ENCODE measurements around the gene TMIGD3.

TMIGD3 gene

GRCh38 chr1:111490220-111490619 is 13.2 kb downstream of the TMIGD3 start:
- Histone ChIP-seq H3K23ac (ENCODE audit: low read length) (no peak overlapping the region), H4K12ac (ENCODE audit: low read depth, low read length) (no peak overlapping the region), H3K4me3 (ENCODE audit: low read depth, low read length) (no peak overlapping the region), H3K27me3 (ENCODE audit: insufficient read depth, low read length) (no peaks in the 10 kb centered on the region), H3K27ac (ENCODE audit: low read depth, low read length) (no peak overlapping the region), H3K4me1 (ENCODE audit: control insufficient read depth in 1 of 2, insufficient read depth in 2 of 2, low read length in 2 of 2) (no peaks in the 10 kb centered on the region), H4K8ac (ENCODE audit: low read depth, low read length) (no peak overlapping the region), H2BK12ac (ENCODE audit: low read length) (no peak overlapping the region), H4K91ac (ENCODE audit: low read depth, low read length) (no peak overlapping the region), H3K4ac (ENCODE audit: low read depth, low read length) (no peak overlapping the region), H3K36me3 (ENCODE audit: control insufficient read depth in 1 of 2, insufficient read depth in 2 of 2, low read length in 2 of 2) (no peaks in the 10 kb centered on the region), H3K79me1 (ENCODE audit: low read length) (no peaks in the 10 kb centered on the region), H3K4me2 (ENCODE audit: low read length) (no peak overlapping the region), H2AK5ac (ENCODE audit: low read length) (no peak overlapping the region), H2BK5ac (ENCODE audit: low read depth, low read length, poor library complexity) (no peak overlapping the region), H3K79me2 (ENCODE audit: control insufficient read depth, insufficient read depth, low read length, poor library complexity) (no peaks in the 10 kb centered on the region), H3K14ac (ENCODE audit: low read length) (no peak overlapping the region), H3K18ac (ENCODE audit: low read length) (no peak overlapping the region), H3K9me3 (ENCODE audit: insufficient read depth, low read depth, low read length) (no peaks in the 10 kb centered on the region), H3K9ac (ENCODE audit: low read length) (no peak overlapping the region), H2AFZ (ENCODE audit: insufficient read depth, low read length, poor library complexity) (no peak overlapping the region), H2BK120ac (ENCODE audit: insufficient read depth, low read length, poor library complexity) (no peak overlapping the region)
- DNase-seq = no peak
- whole genome bisulfite sequencing (ENCODE audit: extremely low coverage, insufficient coverage, insufficient read length) = no CpG with 5 or more reads among the region's 4 CpGs

DNA sequence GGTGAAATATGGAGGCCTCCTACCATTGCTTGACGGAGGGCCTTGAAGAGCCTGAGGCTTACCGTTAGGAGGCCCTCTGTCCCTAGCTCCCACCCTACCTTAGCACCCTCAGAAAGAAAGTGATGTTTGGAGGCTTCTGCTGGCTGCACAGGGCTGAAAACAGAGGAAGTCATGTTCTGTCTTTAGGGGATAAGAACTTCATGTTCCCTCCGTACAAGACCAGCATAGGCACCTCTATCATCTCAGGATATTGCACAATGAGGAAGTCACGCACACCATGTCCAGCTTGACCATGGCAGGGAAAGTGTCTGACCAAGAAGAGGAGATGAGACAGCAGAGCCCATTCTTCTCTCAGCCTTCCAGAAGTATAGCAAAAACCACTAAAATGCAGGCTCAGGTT is 13.8 kb downstream of the TMIGD3 start:
- H3K14ac ChIP-seq (ENCODE audit: low read length) = no peak overlapping the region
- H3K4me2 ChIP-seq (ENCODE audit: low read length) = no peak overlapping the region
- no peaks in the 10 kb centered on the region for H3K79me2 ChIP-seq (ENCODE audit: control insufficient read depth, insufficient read depth, low read length, poor library complexity)
- no peak overlapping the region for H3K4ac ChIP-seq (ENCODE audit: low read depth, low read length)
- H2BK5ac ChIP-seq (ENCODE audit: low read depth, low read length, poor library complexity) = no peak overlapping the region
- H2AK5ac ChIP-seq (ENCODE audit: low read length) = no peak overlapping the region
- H2BK12ac ChIP-seq (ENCODE audit: low read length) = no peak overlapping the region
- no peaks in the 10 kb centered on the region for H3K36me3 ChIP-seq (ENCODE audit: control insufficient read depth in 1 of 2, insufficient read depth in 2 of 2, low read length in 2 of 2)
- no peak overlapping the region for H3K18ac ChIP-seq (ENCODE audit: low read length)
- no peak overlapping the region for H3K4me3 ChIP-seq (ENCODE audit: low read depth, low read length)
- no peak overlapping the region for H3K9ac ChIP-seq (ENCODE audit: low read length)
- no peak overlapping the region for H4K12ac ChIP-seq (ENCODE audit: low read depth, low read length)
- no peak overlapping the region for H3K23ac ChIP-seq (ENCODE audit: low read length)
- no peaks in the 10 kb centered on the region for H3K9me3 ChIP-seq (ENCODE audit: insufficient read depth, low read depth, low read length)
- no peak overlapping the region for H4K8ac ChIP-seq (ENCODE audit: low read depth, low read length)
- no peak overlapping the region for H3K27ac ChIP-seq (ENCODE audit: low read depth, low read length)
- no peak overlapping the region for H4K91ac ChIP-seq (ENCODE audit: low read depth, low read length)
- no peak overlapping the region for H2BK120ac ChIP-seq (ENCODE audit: insufficient read depth, low read length, poor library complexity)
- H2AFZ ChIP-seq (ENCODE audit: insufficient read depth, low read length, poor library complexity) = no peak overlapping the region
- no peaks in the 10 kb centered on the region for H3K4me1 ChIP-seq (ENCODE audit: control insufficient read depth in 1 of 2, insufficient read depth in 2 of 2, low read length in 2 of 2)
- no peaks in the 10 kb centered on the region for H3K27me3 ChIP-seq (ENCODE audit: insufficient read depth, low read length)
- DNase-seq = peak in 1 of 2 donors; percentile 17
- no peaks in the 10 kb centered on the region for H3K79me1 ChIP-seq (ENCODE audit: low read length)
- no CpG with 5 or more reads among the region's 4 CpGs for WGBS (ENCODE audit: extremely low coverage, insufficient coverage, insufficient read length)

DNA sequence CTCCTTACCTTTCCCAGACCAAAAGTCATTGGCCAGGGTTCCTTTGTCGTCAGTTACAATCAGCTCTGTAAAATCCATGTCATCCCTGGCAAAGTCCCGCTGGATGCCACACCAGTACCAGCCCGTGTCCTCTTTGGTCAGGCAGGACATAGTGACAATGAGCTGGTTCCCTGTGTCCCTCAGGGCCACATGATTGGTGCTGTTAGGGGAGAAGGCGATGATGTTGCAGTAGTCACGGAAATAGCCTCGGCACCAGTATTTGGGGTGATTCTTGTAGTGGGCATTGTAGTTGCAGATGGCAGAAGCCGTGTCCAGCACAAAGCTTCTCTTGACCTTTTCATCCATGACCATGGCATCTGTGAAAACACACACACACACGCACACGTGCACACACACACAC is 14.8 kb downstream of the TMIGD3 start:
- WGBS (ENCODE audit: extremely low coverage, insufficient coverage, insufficient read length) = no CpG with 5 or more reads among the region's 9 CpGs
- no peak overlapping the region for H4K8ac ChIP-seq (ENCODE audit: low read depth, low read length)
- H3K79me1 ChIP-seq (ENCODE audit: low read length) = no peaks in the 10 kb centered on the region
- H2AFZ ChIP-seq (ENCODE audit: insufficient read depth, low read length, poor library complexity) = no peak overlapping the region
- H3K4me1 ChIP-seq (ENCODE audit: control insufficient read depth in 1 of 2, insufficient read depth in 2 of 2, low read length in 2 of 2) = no peaks in the 10 kb centered on the region
- no peak overlapping the region for H3K14ac ChIP-seq (ENCODE audit: low read length)
- no peaks in the 10 kb centered on the region for H3K79me2 ChIP-seq (ENCODE audit: control insufficient read depth, insufficient read depth, low read length, poor library complexity)
- no peak overlapping the region for H2BK5ac ChIP-seq (ENCODE audit: low read depth, low read length, poor library complexity)
- no peak overlapping the region for H2BK120ac ChIP-seq (ENCODE audit: insufficient read depth, low read length, poor library complexity)
- H4K12ac ChIP-seq (ENCODE audit: low read depth, low read length) = no peak overlapping the region
- H3K27ac ChIP-seq (ENCODE audit: low read depth, low read length) = no peak overlapping the region
- no peak overlapping the region for H3K9ac ChIP-seq (ENCODE audit: low read length)
- no peak overlapping the region for H2BK12ac ChIP-seq (ENCODE audit: low read length)
- H3K36me3 ChIP-seq (ENCODE audit: control insufficient read depth in 1 of 2, insufficient read depth in 2 of 2, low read length in 2 of 2) = no peaks in the 10 kb centered on the region
- no peak for DNase-seq
- H4K91ac ChIP-seq (ENCODE audit: low read depth, low read length) = no peak overlapping the region
- no peaks in the 10 kb centered on the region for H3K9me3 ChIP-seq (ENCODE audit: insufficient read depth, low read depth, low read length)
- no peaks in the 10 kb centered on the region for H3K27me3 ChIP-seq (ENCODE audit: insufficient read depth, low read length)
- no peak overlapping the region for H3K18ac ChIP-seq (ENCODE audit: low read length)
- no peak overlapping the region for H3K4ac ChIP-seq (ENCODE audit: low read depth, low read length)
- H3K4me3 ChIP-seq (ENCODE audit: low read depth, low read length) = no peak overlapping the region
- no peak overlapping the region for H3K23ac ChIP-seq (ENCODE audit: low read length)
- no peak overlapping the region for H3K4me2 ChIP-seq (ENCODE audit: low read length)
- H2AK5ac ChIP-seq (ENCODE audit: low read length) = no peak overlapping the region

- H3K79me1 ChIP-seq (ENCODE audit: low read length) = no peaks in the 10 kb centered on the region
- H3K23ac ChIP-seq (ENCODE audit: low read length) = no peak overlapping the region
- no peak for DNase-seq
- H4K12ac ChIP-seq (ENCODE audit: low read depth, low read length) = no peak overlapping the region
- H2BK120ac ChIP-seq (ENCODE audit: insufficient read depth, low read length, poor library complexity) = no peak overlapping the region
- no peak overlapping the region for H2BK12ac ChIP-seq (ENCODE audit: low read length)
- no peak overlapping the region for H4K91ac ChIP-seq (ENCODE audit: low read depth, low read length)
- no peak overlapping the region for H3K4ac ChIP-seq (ENCODE audit: low read depth, low read length)
- WGBS (ENCODE audit: extremely low coverage, insufficient coverage, insufficient read length) = no CpG with 5 or more reads among the region's 6 CpGs
- no peak overlapping the region for H3K4me3 ChIP-seq (ENCODE audit: low read depth, low read length)
- H3K27ac ChIP-seq (ENCODE audit: low read depth, low read length) = no peak overlapping the region
- no peaks in the 10 kb centered on the region for H3K9me3 ChIP-seq (ENCODE audit: insufficient read depth, low read depth, low read length)
- H4K8ac ChIP-seq (ENCODE audit: low read depth, low read length) = no peak overlapping the region
- no peaks in the 10 kb centered on the region for H3K79me2 ChIP-seq (ENCODE audit: control insufficient read depth, insufficient read depth, low read length, poor library complexity)
- no peak overlapping the region for H3K18ac ChIP-seq (ENCODE audit: low read length)
- no peaks in the 10 kb centered on the region for H3K4me1 ChIP-seq (ENCODE audit: control insufficient read depth in 1 of 2, insufficient read depth in 2 of 2, low read length in 2 of 2)
- no peaks in the 10 kb centered on the region for H3K27me3 ChIP-seq (ENCODE audit: insufficient read depth, low read length)
- H2BK5ac ChIP-seq (ENCODE audit: low read depth, low read length, poor library complexity) = no peak overlapping the region
- no peak overlapping the region for H3K4me2 ChIP-seq (ENCODE audit: low read length)
- H3K36me3 ChIP-seq (ENCODE audit: control insufficient read depth in 1 of 2, insufficient read depth in 2 of 2, low read length in 2 of 2) = no peaks in the 10 kb centered on the region
- no peak overlapping the region for H2AFZ ChIP-seq (ENCODE audit: insufficient read depth, low read length, poor library complexity)
- no peak overlapping the region for H2AK5ac ChIP-seq (ENCODE audit: low read length)
- no peak overlapping the region for H3K14ac ChIP-seq (ENCODE audit: low read length)
- no peak overlapping the region for H3K9ac ChIP-seq (ENCODE audit: low read length)
These were observed 16.3 kb downstream of the TMIGD3 start for GRCh38 chr1:111487133-111487532.

All from trophoblast cell (in vitro differentiated cells and primary cell).